GM08714 (cell line): ENCODE measurements around the gene TNFRSF21.

Experiments used
- H3K4me3 ChIP-seq: fragments of 200-500 bp; sonication (Bioruptor generic); 2 replicates; pipeline ENCODE4 v1.5.1; 2014; ENCODE audit warnings: mild to moderate bottlenecking, low read length, inconsistent platforms
- ZNF274 ChIP-seq: IDR thresholded peaks from 2 replicates; pipeline ENCODE4 v1.6.1; 2012; ENCODE audit warnings: mild to moderate bottlenecking, low read depth, low read length

Gene TNFRSF21

DNA sequence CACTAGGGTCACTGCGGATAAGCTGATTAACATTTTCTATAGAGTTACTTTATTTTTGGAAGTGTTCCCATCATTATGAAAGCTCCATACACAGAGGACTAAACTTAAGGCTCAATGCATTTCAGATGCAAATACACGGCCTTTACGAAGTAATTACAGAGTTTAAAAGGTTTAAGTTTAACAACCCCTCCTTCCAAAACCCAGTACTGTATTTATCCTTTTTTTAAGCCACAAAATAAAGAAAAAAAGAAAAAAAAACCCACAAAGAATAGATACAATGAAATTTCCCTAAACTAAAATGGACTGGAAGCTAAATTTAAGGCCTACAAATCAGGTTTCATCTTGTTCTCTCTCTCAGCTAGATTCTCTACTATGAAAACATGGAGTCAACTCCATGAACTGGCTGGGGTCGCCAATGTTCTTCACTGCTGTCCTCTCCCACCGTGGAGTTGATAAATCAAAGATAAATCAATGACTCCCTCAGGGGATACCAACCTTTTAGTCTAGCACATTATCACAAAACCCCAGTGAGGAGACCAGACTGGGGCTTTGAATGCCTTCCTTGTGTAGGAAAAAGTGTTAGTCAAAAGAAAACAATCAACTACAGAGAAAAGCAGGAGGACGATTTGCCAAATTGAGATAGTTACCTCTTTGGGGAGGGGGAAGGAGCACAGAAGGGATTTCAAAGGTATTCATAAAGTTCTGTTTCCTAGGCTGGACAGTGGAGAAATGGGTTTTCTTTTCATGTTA is 52.5 kb downstream of the TNFRSF21 start:
- H3K4me3 ChIP-seq, result no peak overlapping the region
- TF ChIP-seq ZNF274, result no peak

DNA sequence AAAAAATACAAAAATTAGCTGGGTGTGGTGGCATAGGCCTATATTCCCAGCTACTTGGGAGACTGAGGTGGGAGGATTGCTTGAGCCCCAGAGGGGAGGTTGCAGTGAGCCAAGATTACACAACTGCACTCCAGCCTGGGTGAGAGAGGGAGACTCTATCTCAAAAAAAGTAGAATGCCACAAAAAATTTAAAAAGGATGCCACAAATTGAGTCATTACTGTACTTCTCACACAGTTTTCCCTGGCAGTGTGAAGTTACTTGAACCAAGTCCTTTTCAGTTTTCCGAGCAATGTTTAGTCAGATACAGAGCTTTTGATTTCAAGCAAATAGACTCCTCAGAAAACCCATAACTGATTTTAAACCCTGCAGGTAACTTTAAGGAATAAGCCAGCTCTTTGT is 53.3 kb downstream of the TNFRSF21 start:
- TF ChIP-seq ZNF274, result no peak

DNA sequence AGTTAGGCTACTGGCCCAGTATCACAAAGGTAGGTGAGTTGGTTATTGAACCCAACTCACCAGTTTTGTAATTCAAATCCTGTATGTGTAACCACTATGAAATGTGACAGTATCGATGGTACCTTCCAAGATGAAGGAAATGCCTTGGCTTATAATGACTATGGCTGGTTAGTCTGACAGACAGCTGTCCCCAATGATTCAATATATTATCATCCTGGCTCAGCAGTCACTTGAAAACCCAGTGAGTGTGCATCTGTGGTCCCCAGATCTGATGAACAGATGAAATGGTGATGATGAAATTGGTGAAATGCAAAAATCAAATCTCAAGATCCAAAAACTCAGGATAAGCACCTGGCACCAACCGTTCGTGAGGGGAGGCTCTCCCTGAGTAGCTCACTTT is 54.8 kb downstream of the TNFRSF21 start:
- no peak overlapping the region for H3K4me3 ChIP-seq
- TF ChIP-seq ZNF274, result no peak

More for the DNA sequence above, 53.3 kb downstream of the TNFRSF21 start:
- H3K4me3 ChIP-seq, result no peak overlapping the region

GRCh38 chr6:47254051-47254450 is 55.7 kb downstream of the TNFRSF21 start:
- no peak for TF ChIP-seq ZNF274
- H3K4me3 ChIP-seq, result no peak overlapping the region

DNA sequence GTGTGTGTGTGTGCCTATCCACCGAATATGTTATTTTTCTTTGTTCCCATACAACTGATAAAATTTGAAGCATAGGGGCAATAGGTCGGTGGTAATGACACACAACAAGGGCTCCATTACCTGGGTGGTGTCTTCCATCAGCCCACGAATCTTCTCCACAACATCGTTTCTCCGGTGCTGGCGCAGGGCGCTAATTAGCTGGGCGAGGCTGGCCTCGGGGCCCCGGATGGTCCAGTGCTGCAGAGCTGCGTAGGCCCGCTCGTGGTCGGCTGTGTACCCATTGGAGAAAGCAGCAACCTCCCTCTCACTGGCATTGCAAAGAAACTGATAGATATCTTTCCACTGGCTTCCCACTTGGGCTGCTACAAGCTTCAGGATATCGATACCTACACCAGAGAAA is 56.6 kb downstream of the TNFRSF21 start:
- no peak for TF ChIP-seq ZNF274
- H3K4me3 ChIP-seq, result no peak overlapping the region

DNA sequence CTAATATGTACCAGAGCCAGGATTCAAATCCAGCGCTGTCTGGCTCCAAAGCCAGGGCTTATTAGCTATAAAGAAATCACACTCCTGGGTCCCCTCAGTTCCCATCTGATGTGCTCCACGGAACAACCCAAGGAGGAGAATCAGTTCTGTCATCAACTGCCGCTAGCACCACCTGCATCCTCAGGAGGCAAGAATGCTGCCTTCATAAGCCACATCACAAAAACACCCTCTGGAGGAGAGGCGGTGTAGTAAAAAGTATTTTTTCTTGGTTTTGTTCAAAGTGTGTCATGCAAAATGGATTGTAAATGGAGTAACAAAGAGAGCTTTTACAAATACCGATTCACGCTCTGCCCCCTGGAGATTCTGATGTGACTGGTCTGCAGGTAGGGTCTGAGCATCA is 57.1 kb downstream of the TNFRSF21 start:
- H3K4me3 ChIP-seq, result no peak overlapping the region
- no peak for TF ChIP-seq ZNF274

DNA sequence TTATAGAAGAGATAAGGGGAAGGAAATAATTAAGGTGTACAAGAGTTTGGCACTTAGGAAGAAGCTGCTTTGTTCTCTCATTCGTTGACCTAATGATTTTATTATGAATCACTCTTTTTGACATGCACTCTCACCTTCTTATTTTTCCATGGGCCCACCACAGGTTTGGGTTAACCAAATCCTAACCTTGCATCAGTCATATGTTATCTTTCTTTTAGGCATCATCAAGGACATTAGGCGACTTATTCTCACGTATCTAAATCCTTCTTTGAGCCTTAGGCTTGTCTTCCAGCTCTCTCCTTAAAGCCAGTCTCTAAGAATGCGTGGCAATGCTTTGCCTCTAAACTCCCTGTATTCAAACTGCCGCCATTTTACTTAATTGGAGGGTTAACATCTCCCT is 58.3 kb downstream of the TNFRSF21 start:
- H3K4me3 ChIP-seq, result no peak overlapping the region
- no peak for TF ChIP-seq ZNF274

GRCh38 chr6:47250302-47250701 is 59.4 kb downstream of the TNFRSF21 start:
- no peak for TF ChIP-seq ZNF274
- H3K4me3 ChIP-seq, result no peak overlapping the region

DNA sequence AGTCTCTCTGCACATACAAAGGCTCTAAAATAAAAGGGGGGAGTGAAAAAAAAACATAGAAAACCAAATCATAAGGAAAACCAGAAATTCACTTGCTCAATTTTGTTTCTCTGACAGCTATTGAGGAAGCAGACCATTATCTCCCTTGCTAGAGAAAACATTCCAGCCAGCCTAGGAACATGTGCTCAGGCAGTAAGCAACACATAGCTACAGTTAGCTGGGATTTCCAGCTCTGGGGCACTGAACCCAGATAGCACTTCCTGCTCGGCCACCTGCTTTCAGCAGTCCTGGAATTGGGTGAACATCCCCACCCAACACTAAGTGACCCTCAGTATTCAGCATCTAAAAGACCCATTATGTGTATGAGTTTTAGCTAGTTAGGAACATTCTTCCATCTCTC is 61.3 kb downstream of the TNFRSF21 start:
- TF ChIP-seq ZNF274, result no peak
- no peak overlapping the region for H3K4me3 ChIP-seq

- no peak for TF ChIP-seq ZNF274
- peak overlapping the region; percentile 45; the same call in 1 of the 2 replicates for H3K4me3 ChIP-seq
Measured at GRCh38 chr6:47247227-47247797, 62.4 kb downstream of the TNFRSF21 start.

DNA sequence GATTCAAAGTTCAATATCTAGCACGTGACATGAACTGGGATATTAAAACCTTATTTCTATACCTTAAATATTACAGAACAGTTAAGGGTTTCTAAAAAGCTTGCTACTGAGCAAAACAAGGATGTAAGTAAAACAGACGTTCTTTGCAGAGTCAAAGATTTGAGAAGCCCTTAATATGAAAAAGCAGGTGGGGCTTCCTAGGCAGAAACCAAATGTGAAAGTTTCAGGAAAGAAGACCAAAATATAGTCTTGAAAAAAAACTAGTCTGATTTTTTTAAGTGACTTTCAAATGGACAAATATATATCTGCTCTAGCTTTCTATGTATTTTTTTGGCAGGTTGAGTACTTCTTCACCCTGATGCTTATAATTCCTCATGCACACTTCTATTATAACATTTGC is 63.2 kb downstream of the TNFRSF21 start:
- H3K4me3 ChIP-seq, result no peak overlapping the region
- TF ChIP-seq ZNF274, result no peak

DNA sequence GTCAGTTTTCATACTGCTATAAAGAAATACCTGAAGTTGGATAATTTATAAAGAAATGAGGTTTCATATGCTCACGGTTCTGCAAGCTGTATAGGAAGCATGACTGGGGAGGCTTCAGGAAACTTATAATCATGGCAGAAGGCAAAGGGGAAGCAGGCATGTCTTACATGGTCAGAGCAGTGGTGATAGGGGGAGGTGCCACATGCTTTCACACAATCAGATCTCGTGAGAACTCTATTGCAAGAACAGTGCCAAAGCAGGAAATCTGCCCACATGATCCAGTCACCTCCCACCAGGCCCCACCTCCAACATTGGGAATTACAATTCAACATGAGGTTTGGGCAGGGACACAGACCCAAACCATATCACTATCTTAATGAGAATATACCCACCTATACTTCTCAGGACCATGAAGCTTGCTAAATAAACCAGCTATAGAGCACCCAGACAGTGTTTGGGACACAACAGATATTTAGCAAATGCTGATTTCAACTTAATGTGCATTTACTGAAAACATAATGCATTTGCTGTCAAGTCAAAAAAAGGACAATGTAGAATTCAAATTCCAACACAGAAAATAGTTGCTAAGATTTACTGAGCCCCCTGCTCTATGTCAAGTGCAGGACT is 63.8 kb downstream of the TNFRSF21 start:
- no peak overlapping the region for H3K4me3 ChIP-seq
- TF ChIP-seq ZNF274, result no peak

DNA sequence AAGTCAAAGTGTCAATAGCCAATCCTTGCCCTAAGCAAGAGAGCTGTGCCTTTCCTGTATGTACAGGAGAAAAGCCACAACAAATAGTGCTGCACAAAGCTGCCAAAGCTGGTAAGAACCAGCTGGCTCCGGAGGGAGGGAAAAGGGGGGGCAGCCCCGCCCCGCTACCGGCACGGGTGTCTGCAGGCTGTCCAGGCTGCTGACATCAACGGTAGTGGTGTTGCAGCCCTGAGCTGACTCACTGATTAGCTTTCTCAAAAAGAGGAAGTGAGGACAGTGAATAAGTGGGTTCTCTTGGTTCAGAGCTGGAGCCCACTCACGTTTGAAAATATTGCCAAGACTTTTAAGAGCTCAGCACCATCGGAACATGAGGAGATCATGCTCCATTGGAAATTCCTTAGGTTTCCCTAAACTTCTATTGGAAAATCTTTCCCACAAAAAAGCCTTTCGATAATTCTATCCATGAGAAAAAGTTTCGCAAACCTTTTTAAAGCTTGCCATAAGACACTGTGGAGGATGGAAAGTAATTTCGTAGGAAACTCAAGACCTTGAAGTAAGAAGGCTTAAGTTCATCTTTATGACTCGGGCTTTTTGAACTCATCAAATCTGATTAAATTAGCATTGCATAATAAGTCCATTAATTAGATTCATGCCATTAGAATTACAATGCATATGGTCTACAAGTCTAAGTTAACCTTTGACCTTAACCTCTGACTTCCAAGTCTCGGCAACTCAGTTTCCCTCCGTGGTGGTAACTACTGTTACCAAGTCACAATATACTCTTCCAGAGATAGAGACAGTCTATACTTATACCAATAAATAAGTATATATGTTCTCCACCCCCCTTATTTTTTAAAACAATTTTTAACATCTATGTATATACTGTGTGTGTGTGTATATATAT is 67.0 kb downstream of the TNFRSF21 start:
- H3K4me3 ChIP-seq, result no peak overlapping the region
- no peak for TF ChIP-seq ZNF274

- no peak for TF ChIP-seq ZNF274
- H3K4me3 ChIP-seq, result no peak overlapping the region
Measured at GRCh38 chr6:47241742-47242482, 67.8 kb downstream of the TNFRSF21 start.
